SK-N-MC (cell line): Measurements from ENCODE around the gene BCAS1.

ENCODE experiments used
- EZH2 ChIP-seq: fragments of 200-600 bp; sonication (generic); IDR thresholded peaks from one replicate; pipeline ENCODE4 v1.6.1; 2017; ENCODE audit warnings: antibody characterized with exemption
- POLR2AphosphoS5 ChIP-seq: IDR thresholded peaks from 2 replicates; pipeline ENCODE4 v1.6.1; 2012; ENCODE audit warnings: mild to moderate bottlenecking, low read depth, low read length, borderline replicate concordance

DNA sequence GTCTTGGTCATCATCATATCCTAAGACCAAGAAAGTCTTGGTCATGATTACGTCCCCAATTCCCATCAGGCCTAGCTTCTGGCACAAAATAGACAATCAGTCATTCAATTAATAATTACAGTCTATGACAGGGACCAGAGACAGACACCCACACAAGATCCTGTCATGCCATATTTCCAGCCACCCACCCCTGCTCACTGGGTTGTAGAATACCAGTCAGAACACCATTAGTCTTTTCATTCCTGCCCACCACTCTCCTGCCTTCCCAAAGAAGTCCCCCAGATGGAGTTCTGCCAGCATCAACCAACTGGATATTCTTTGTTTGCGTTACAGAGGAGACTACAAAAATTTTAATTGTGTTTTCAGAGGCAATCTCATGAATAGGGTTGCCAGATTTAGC is 81.0 kb downstream of the BCAS1 start:
- no peak for TF ChIP-seq POLR2AphosphoS5
- no peak for TF ChIP-seq EZH2
